NCI-H510A (cell line): Measurements from ENCODE around the gene CLCN7.

Experiments used
- DNase-seq: peaks from one replicate; lab custom pipeline; 2025; lab: John Stamatoyannopoulos, UW

The CLCN7 gene

GRCh38 chr16:1430759-1431496 lies 43.9 kb downstream of the CLCN7 start, which contains the start of gene PERCC1:
Gene PERCC1, plus strand, starts transcription at chr16:1431078. Its CDS starts 1,516 bp downstream, at chr16:1432594.
- no peak for DNase-seq

DNA sequence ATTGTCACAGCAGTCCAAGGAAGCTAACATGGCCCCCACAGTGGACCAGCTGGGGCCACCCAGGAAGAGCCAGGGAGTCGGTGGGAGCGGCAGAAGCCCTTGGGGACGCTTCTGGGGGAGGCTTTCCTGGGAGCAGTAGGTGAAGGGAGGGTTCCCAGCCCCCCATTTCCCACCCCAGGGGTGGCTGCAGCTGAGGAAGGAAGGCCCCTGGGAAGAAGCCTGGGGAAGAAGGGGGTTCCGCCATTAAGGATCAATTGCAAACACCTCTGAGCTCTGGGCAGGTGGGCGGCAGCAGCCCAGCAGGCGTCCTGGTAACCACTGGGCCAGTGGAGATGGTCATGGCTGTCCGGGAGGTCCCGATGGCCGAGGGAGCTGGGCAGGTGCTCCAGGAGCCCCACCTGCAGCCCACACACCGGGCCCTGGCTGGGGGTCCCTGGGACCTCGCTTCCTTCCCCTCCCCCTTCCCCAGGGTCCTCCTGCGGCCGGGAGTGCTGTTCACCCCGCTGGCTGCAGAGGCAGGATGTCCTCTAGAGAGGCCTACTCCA lies 44.5 kb downstream of the CLCN7 start:
- DNase-seq, result no peak

- no peak for DNase-seq
These were observed 45.2 kb downstream of the CLCN7 start for GRCh38 chr16:1429631-1430030.

DNA sequence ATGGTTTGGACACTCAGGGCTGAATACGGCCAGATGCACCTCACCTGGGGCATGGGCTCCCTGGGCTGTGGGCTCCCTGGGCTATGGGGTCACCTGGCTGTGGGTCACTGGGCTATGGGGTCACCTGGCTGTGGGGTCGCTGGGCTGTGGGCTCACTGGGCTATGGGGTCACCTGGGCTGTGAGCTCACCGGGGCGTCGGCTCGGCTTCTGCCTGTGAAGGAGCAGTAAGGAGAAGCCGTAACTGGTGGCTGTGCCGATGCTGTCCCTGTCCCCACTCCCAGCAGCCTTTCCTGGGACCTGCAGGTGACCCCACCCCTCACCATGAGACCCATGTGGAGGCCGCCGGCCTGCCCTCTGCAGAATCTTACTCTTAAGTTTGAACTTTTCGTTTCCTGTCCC lies 45.8 kb downstream of the CLCN7 start:
- no peak for DNase-seq

DNA sequence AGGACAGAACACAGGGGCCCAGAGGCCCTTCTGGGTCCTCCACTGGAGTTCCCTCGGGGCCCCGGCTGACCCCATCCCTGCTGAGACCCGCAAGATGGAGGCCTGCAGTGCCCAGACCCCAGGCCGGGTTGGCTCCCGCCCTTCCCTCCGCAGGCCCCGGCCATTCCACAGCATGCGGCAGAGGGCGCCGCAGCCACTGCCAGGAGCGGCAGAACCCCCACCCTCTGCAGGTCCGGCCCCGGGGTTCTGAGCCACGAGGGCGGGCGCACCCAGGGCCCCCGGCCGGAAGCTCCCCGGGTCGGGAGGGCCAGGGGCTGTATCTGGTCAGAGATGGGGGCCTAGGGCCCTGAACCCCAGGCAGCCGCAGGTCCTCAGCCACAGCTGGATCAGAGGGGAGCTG lies 46.3 kb downstream of the CLCN7 start:
- DNase-seq, result no peak

DNA sequence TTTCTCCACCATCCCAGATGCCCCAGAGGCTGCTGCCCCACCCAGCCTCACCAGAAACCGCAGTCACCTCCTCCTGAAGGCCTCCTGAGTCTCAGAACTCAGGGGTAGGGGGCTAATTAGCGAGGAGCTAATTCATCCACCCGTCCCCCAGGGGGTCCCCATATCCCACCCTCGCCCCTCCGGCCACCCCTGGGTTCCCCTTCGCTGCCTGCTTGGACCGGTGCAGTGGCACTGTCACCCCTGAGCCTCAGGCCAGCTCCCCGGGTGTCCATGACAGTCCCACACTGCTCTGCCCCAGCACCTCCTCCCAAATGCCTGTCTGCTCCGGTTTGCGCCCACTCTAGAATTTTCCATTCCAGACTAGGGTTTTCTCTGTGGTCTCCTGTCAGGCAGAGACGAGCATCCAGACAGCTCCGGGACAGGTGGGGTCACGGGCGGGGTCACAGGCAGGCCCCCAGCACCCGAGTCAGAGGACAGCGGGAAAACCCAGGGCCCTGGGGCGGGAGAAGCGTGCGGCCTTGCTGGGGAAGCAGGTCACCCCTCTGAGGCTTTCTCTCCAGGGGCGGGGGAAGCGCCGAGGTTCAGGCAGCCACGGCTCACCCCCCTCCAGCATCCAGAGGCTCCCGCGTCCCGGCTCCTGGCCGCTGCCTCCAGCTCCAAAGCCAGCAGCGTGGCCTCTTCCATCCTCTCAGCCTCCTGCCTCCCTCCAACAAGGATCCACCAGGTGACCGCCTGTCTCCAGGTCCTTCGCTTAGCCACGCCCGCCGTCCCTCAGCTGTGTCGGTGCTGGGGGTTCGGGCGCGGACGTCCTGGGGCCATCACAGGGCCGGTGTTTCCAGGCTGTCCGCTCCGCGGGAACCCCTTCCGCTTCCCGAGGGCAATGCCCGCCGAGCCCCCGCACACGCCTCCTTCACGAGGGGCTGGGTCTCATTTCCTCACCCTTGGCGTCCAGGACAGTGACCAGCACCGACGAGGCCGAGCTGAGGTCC lies 47.1 kb downstream of the CLCN7 start:
- no peak for DNase-seq

GRCh38 chr16:1426734-1427471 lies 47.9 kb downstream of the CLCN7 start:
- no peak for DNase-seq

DNA sequence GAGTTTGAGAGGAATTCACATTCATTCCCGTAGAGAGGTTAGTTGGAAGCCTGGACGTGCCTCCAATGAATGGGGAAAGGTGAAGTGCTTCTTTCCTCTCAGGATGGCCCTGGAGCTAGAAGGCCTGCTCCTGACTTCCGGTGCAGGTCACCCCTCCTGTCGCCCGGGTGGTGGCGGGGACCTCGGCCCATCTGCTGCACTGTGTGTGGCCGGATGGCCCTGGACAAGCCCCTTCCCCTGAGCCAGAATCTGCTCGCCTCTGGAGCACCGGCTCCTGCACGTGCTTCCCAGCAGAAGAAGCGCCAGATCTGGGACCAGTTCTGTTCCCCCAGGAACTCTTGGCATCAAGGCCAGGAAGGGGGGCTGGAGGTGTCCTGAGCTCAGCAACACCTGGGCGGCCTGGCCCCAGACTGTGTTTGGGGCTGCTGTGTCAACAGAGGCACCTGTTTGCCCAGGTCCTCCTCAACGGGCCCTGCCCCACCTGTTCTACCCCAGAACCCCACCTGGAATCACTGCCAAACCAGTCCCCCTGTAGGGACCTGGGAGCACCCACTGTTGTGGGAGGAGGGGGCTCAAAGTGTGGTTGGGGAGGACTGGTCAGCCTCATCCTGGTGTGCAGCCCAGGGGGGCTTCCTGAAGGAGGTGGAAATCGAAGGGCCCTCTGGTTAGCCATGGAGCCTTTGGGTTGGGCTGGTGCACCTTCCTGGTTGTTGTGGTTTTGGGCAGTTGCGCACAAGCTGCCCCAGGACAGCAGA lies 49.0 kb downstream of the CLCN7 start:
- no peak for DNase-seq

GRCh38 chr16:1424028-1424427 lies 50.8 kb downstream of the CLCN7 start:
- no peak for DNase-seq

DNA sequence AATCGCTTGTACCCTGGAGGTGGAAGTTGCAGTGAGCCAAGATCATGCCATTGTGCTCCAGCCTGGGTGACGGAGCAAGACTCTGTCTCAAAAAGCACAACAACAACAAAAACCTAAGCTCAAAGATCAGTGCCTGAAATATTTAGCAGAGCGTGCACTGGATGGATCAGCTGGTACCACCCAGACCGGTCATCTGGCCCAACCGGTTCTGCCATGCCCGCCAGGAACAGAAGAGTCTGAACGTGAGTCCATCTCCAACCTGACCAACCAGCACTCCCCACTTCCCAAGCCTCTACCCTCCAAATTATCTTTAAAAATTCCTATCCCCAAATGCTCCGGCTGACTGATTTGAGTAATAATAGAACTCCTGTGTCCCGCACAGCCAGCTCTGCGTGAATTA lies 52.8 kb downstream of the CLCN7 start:
- no peak for DNase-seq

DNA sequence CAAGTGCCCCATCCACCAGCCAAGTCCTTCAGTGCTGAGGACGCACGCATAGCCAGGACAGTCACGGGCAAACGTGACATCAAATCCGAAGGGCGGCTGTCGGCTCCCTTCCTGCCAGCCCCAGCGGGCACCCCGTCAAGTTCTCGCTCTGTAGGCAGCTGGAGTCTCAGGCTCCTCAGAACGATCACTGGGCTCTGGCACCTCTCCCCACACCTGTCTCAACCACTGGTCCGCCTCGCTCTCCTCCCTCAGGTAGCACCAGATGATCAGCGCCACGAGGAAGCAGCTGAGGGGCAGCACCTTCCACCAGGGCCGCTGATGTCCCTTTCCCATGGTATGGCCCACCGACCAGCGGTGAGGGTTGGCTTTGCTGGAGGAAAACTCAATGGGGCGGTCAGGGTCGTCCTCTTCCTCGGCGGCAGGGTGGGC lies 54.7 kb downstream of the CLCN7 start:
- no peak for DNase-seq

GRCh38 chr16:1416521-1416941 lies 58.3 kb downstream of the CLCN7 start:
- DNase-seq, result no peak

DNA sequence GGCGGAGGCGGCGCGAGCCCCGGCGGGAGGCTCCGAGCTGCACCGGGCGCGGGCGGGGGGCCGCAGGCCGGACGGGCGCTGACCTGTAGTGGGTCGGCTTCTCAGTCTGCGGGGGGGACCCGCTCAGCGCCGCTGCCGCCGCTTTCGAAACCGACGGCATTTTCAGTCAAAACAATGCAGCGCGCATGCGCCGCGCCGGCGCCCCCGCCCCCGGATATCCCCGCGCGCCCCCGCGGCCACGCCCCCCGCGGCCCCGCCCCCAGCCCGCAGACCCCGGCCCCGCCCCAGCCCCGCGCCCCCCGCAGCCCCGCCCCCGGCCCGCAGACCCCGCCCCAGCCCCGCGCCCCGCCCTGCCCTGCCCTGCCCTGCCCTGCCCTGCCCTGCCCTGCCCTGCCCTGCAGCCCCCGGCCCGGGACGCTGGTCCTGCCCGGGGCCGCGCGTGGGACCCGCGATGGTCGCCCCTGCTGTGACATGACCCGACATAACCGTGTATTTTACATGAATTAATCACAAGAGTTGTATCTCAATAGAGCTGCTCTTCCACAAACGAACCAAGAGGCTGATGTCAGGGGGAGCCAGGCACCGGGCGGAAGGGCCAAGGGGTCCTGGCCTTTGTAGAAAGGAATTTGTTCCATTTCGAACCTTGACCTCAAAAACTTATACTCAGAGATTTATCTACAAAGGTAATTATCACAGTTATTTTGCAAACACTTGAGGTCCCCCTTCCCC lies 60.1 kb downstream of the CLCN7 start, which contains the start of gene UNKL:
Gene UNKL (minus strand): TSS at position 173 of the 729 bp plus-strand sequence. CDS start 13 bp downstream, at position 160.
- no peak for DNase-seq

- DNase-seq, result no peak
These were observed 60.9 kb downstream of the CLCN7 start for GRCh38 chr16:1413684-1414531.

DNA sequence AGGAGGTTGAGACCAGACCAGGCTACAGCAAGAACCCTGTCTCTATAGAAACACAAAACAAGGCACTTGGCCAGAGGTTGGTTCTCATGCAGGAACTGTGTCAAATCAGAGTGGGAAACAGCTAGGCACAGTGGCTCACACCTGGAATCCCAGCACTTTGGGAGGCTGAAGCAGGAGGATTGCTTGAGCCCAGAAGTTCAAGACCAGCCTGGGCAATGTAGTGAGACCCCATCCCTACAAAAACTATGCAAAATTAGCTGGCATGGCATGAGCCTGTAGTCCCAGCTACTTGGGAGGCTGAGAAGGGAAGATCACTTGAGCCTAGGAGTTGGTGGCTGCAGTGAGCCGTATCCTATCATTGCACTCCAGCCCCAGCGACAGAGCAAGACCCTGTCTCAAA lies 62.0 kb downstream of the CLCN7 start:
- DNase-seq, result no peak

- peak; percentile 57 for DNase-seq
These were observed 66.5 kb downstream of the CLCN7 start for GRCh38 chr16:1408171-1408837.

DNA sequence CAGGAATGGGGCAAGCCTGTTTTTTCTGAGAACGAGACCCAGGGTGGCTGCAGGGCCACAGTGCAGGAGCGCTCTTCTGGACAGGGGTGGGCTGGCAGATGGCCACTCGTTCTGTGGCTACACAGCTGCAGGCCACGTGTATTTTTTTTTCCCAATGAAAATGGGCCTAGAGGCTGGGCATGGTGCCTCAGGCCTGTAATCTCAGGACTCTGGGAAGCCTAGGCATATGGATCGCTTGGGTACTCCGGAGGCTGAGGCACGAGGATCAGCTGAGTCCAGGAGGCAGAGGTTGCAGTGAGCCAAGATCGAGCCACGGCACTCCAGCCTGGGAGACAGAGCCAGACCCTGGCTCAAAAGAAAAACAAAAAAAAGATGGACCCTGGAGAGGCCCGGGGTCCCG lies 67.1 kb downstream of the CLCN7 start:
- no peak for DNase-seq

GRCh38 chr16:1403733-1404132 lies 71.1 kb downstream of the CLCN7 start:
- DNase-seq, result no peak

DNA sequence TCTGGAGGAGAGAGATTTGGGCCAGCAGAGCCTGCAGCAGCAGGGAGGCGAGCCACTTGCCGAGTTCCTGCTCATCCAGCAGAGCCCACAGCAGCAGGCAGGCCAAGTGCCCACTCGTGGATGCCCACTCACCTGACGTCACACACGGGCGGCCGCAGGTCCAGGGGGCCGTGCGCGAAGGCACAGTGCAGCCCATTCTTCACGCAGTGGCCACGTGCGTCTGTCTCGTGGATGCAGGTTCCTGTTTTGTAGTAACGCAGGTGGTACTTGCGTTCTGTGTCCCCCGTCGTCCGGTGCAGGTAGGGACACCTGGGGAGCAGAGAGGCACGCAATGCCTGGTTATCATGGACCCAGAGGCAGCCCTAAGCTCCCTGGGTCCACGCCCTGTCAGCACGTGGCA lies 71.8 kb downstream of the CLCN7 start:
- no peak for DNase-seq
